Activated effector memory CD4-positive, alpha-beta T cell treated with Interleukin-2 at 50 U/mL for 16 hours (primary cell): ENCODE results near the gene PHOSPHO1.
"Not testable (repeated sequence)": the region's sequence is repeated elsewhere in the genome, so short reads cannot be mapped to it uniquely, and the experiment has no call there.

Experiments used
- DNase-seq: peaks from one replicate; pipeline ENCODE4 v3.0.0-alpha.2; 2020

PHOSPHO1 gene

DNA sequence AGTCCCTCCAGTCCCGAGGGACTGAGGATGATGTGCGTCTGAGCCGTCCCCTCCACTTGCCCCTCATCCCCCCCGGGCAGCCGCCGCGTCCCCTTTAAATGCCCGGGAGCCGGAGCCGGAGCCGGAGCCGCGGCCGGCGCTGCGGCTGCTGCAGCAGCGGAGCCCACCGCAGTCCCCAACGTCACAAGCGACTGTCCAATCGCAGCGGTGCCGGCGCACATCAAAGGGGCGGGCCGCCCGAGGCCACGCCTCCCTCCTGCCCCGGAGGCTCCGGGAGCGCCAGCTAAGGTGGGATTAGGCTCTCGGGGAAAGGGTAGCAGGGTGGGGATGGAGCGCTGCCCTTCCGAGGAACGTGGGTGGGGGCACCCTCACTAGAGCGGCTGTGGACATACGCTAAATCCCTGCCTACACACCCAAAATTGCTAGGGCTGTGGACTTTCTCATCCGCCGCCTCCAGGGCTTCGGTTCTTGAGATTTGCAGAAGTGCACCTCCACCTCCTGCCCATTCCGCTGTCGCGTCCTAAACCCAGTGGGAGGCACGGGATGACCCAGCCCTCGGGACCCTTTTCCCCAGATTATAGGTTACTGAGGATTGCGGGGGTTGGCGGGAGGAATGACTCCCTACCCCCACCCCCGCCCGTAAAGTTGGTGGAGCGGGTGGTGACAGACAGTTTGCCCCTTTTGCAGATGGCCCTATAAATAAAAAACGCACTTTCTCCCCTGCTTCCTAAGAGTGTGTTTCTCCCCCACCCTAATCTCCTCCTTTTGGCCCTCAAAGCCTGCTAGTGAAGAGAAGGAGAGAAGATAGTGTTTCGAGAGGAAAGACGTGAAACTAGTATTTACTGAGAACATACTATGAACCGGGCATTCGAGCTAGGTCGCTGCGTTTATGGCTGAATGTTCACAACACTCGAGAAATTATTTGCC, at the start of gene PHOSPHO1:
PHOSPHO1 (minus strand) TSS at position 152 of the 927 bp plus-strand sequence. CDS start 4,096 bp downstream, outside the sequence.
- peak; percentile 78 for DNase-seq

- no peak for DNase-seq
Observed at GRCh38 chr17:49280061-49280460, 49.5 kb upstream of the PHOSPHO1 start.

DNA sequence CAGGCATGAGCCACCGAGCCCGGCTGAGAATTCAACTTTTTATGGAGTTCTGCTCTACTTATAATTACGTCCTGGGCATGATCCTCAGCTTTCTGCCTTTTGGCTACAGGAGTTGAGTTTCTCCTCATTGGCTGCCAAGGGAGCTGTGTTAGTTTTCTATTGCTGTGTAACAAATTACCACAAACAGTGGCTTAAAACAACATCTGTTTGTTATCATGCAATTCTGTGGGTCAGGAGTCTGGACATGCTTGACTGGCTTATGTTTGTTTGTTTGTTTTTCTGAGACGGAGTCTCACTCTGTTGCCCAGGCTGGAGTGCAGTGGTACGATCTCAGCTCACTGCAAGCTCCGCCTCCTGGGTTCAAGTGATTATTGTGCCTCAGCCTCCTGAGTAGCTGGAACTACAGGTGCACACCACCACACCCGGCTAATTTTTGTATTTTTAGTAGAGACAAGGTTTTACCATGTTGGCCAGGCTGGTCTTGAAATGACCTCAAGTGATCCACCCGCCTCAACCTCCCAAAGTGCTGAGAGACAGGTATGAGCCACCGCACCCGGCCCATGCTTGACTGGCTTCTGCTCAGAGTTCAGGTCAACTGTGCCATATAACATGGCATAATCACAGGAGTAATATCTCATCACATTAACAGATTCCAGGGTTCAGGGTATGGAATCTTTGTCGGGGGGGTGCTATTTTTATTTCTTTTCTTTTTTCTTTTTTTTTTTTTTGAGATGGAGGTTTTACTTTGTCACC, 48.9 kb upstream of the PHOSPHO1 start:
- not testable (repeated sequence) for DNase-seq

DNA sequence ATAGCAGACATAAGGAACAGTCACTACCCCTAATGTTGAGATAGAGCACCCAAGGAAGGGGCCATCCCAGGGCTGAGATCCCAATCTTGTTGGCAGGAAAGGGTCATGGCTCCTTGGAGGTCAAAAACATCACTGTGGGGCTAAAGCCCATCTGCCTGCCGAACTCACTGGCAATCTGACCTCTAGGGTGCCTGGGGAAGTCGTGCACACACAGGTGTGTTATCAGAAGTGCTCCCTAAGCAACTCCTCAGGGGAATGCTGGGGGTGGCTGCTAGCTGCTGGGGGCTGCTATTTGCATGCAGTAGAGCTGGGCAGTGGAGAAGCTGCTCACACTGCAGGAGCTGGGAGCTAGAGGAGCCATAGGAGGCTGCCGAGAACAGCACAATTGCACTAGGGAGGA, 47.5 kb upstream of the PHOSPHO1 start:
- DNase-seq = no peak

- no peak for DNase-seq
Observed at GRCh38 chr17:49277638-49278037, 47.1 kb upstream of the PHOSPHO1 start.

GRCh38 chr17:49275981-49276380, 45.4 kb upstream of the PHOSPHO1 start:
- DNase-seq = not testable (repeated sequence)

DNA sequence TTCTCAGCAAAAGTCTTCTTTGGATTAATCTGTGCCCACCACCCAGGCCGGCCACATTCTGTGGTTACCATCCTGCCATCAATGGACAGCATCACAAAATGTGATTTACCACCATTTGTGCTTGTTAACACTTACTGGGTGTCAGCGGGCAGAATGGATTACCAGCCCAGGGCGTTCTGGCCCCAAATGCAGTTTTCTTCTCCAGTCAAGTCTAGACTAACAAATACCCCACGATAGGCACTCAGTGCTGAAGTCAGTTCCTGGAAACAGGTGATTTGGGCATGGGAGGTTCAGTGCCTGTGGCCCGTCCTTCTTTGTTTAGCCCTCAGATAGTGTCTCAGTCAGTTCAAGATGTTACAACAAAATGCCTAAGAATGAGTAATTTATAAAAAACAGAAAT, 38.8 kb upstream of the PHOSPHO1 start:
- DNase-seq = no peak

DNA sequence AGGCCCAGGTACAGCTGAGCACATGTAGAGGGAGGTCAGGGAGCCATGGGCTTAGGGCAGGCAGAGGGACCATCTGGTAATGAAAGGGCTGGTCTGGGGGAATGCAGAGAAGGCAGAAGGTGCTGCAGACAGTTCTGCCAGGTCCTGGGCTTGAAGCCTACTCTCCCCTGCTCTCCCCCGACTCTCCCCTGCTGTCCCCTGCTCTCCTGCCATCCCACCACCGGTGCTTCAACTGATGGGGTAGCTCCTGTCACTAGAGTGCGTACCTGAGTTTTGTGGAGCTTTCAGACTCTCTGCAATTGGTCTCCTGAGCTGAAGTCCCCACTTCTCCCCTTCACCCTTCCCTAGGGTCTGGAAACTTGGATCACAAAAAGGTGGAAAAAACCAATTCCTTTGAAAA, 37.3 kb upstream of the PHOSPHO1 start:
- no peak for DNase-seq

- DNase-seq = no peak
Observed at GRCh38 chr17:49266233-49266632, 35.6 kb upstream of the PHOSPHO1 start.

DNA sequence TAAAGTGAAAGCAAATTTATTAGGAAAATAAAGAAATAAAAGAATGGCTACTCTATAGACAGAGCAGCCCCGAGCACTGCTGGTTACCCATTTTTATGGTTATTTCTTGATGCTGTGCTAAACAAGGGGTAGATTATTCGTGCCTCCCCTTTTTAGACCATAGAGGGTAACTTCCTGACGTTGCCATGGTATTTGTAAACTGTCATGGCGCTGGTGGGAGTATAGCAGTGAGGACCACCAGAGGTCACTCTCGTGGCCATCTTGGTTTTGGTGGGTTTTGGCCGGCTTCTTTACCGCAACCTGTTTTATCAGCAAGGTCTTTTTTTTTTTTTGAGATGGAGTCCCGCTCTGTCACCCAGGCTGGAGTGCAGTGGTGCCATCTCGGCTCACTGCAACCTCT, 31.0 kb upstream of the PHOSPHO1 start:
- DNase-seq = not testable (repeated sequence)

- DNase-seq = no peak
Observed at GRCh38 chr17:49260817-49261291, 30.3 kb upstream of the PHOSPHO1 start.

- peak; percentile 28 for DNase-seq
Observed at GRCh38 chr17:49260011-49260816, 29.6 kb upstream of the PHOSPHO1 start.

DNA sequence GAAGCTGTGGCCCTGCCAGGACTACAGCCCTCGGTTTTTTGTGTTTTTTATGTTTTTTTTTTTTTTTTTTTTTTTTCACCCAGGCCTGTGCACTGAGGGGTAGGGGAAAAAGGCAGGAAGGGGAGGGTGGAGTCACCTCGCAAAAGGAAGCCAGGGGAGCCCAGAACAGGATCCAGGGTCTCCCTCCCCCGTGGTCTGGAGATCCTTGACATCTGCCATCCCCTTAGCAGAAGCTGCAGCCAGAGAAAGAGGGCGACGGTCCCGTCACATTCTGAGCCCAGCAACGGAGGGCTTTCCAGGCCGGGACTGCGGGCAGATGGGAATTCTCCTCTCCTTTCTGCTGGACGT, 29.1 kb upstream of the PHOSPHO1 start:
- no peak for DNase-seq

- no peak for DNase-seq
Observed at GRCh38 chr17:49258394-49258793, 27.8 kb upstream of the PHOSPHO1 start.

DNA sequence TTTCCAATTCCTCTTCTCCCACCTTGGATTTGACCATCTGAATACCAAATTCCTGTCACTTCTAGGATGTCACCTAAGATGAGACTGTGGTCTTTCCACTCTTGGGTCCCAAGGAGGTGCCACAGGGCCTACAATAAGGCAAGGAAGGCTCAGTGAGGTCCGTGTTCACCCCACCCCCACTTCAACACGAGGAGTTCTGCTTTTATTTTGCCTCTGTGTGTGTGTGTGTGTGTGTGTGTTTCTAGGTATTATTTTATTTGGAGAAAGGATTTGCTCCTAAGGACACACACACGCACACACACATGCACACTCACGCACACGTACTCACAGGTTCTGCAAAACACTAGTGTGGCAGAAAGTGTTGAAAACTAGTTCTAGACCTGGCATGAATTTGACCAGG, 24.5 kb upstream of the PHOSPHO1 start:
- DNase-seq = no peak

- DNase-seq = no peak
Observed at GRCh38 chr17:49254066-49254465, 23.5 kb upstream of the PHOSPHO1 start.

DNA sequence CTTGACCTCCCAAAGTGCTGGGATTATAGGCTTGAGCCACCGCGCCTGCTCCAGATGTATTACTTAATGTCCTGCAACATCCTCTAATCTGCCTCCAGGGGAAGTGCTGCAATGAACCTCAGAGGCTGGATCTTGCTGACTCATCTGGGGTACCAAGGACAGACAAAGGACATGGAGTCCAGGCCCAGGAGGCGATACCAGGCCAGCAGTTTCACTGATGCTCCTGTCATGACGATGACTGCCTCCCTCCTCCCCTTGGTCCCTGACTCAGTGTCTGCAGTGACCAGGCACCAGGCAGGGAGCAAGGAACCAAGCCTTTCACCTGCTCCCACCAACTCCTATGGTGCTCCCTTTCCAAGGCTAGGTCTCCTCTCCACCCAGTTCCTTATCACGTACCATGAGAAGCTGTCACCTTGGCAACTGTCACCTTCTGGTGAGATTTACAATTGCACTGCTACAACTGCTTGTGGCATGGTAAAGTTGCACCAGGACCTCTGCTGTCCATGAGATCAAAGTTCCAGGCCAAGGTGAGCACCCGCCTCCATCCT, 21.6 kb upstream of the PHOSPHO1 start:
- DNase-seq = no peak

GRCh38 chr17:49249890-49250522, 19.4 kb upstream of the PHOSPHO1 start:
- no peak for DNase-seq

DNA sequence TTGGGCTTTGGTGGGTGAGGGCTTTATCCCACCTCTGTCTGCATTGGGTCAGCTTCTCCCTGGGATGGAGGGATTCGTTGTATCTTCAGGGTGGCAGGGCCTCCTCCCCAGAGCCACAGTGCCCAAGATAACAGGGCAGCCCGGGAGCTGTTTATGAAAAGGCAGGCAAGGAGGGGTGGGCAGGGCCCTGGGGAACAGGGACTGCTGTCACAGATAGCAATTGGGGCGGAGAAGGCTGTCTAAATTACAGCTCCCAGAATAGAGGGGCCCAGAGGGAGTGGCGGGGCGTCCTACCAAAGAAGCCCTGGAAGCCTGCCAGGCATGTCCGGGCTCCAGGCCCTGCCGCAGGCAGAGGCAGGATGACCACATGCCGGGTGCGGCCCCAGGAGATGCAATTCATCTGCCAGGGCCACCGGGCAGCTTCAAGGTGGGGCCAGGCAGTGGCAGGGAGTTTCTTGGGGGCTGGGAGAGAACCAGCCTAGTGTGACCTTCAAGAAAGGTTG, 18.8 kb upstream of the PHOSPHO1 start:
- DNase-seq = no peak

DNA sequence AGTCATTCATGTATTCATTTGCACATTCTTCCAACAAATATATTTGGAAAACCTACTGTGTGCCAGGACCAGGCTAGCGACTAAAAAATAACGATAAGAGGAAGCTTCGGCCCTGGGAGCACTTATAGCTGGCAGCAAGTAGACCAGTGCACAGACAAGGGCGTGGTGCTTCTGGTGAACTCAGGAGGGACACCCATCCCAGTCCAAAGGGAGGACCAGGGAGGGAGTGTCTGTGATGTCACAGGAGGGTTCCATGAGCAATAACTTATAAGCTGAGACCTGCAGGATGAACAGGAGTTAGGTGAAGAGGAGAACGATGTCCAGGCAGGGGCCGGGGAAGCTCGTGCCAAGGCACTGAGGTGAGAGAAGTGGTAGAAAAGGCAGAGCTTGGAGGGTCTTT, 17.4 kb upstream of the PHOSPHO1 start:
- no peak for DNase-seq

- no peak for DNase-seq
Observed at GRCh38 chr17:49244839-49245238, 14.3 kb upstream of the PHOSPHO1 start.

DNA sequence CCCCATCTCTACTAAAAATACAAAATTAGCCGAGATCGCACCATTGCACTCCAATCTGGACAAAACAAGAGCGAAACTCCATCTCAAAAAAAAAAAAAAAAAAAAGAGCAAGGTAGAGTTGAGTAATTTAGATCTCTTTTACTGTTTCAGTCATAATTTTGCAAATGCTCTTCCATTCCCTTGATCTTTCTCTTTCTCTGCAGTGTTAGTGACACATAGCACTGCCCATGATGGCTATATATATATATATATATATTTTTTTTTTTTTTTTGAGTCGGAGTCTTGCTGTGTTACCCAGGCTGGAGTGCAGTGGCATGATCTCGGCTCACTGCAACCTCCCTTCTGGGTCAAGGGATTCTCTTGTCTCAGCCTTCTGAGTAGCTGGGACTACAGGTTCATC, 12.2 kb upstream of the PHOSPHO1 start:
- DNase-seq = no peak
